ENCODE measurements around the gene LGSN. TPM values are rescaled to one million over a fixed set of nuclear protein-coding genes. Genes with fewer than 3 reads are reported as not detected.

Gene LGSN
- polyA plus RNA-seq, 2 of the 4 experiments (the other 2 are of a cell fraction): 11.2 to 39.2 TPM

DNA sequence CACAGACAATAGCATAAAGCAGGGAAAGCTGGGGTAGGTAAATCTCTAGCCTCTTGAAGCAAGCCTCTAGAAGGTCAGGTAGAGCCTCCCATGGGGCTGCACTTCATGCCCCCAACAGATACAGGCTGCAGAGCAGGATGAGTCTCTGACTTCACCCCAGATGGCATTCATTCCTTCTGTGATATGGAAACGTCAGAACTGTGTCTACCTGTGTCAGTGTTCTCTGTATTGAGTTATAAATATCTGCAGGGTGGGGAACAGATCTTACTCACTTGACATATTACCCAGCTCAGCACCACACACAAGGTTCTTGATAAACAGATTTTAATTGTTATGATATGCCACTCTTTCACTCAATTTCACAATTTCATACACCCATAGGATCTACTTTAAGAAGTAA is 2.1 kb downstream of the LGSN start:
- ATAC-seq (no peak), FAIRE-seq (no peak)
- POLR2A ChIA-PET: no interaction called here

DNA sequence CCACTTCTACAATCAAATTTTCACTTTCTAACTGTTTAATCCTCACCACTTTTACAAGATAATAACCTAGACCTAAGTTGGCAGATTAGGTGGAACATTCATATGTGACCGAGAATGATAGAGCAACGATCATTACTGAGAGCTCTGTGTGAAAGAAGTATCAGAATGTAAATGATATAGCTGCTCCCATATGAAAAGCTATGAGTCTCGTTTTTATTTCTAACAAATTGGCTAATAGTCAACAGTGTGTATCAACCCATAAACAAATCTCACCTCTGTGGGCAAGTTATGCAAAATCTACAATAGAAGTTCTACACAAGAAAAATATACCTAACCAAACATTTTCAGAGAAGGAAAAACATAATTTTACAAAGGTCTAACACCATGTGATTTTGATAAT is 3.7 kb downstream of the LGSN start:
- no peak for TF ChIP-seq HDAC2 (IDR thresholded peaks at IDR 0.05)
- FAIRE-seq: no peak
- CTCF ChIA-PET: interaction anchor here (1.0 to 1.2 kb wide), 2 partner anchors 9 to 24 kb away, joined by 4 to 5 read pairs; no protein-coding TSS in a partner anchor
- no peaks in the 10 kb centered on the region for H3K9me3 ChIP-seq
- no peak for ATAC-seq
- 82% methylated on average over 3 of the region's 3 CpGs for WGBS (ENCODE audit: missing lambda C conversion rate)
- no peak for DNase-seq (ENCODE audit: low read depth in 1 of 2, low spot score in 1 of 2)
- H3K4me3 ChIP-seq: no peak overlapping the region
- H3K4me1 ChIP-seq: no peaks in the 10 kb centered on the region
- H3K4me2 ChIP-seq: no peak overlapping the region
- POLR2A ChIA-PET: no interaction called here
- H3K27ac ChIP-seq: no peak overlapping the region

More for the DNA sequence above, 2.1 kb downstream of the LGSN start:
- WGBS (ENCODE audit: missing lambda C conversion rate): 73% methylated on average over 1 of the region's 1 CpG
- Histone ChIP-seq H3K9me3 (no peaks in the 10 kb centered on the region), H3K4me1 (no peaks in the 10 kb centered on the region), H3K4me2 (no peak overlapping the region), H3K4me3 (no peak overlapping the region), H3K27ac (no peak overlapping the region)
- CTCF ChIA-PET: interaction anchor here (1.2 to 2.1 kb wide), 2 partner anchors 10 to 257 kb away, joined by 4 to 8 read pairs; no protein-coding TSS in a partner anchor
- TF ChIP-seq ZFP36 (IDR thresholded peaks at IDR 0.05; ENCODE audit: borderline replicate concordance, partially characterized antibody): no peak
- TF ChIP-seq HDAC2 (IDR thresholded peaks at IDR 0.05): no peak
- TF ChIP-seq CEBPB (IDR thresholded peaks at IDR 0.05): no peak
- no peak for TF ChIP-seq ESRRA (IDR thresholded peaks at IDR 0.05; ENCODE audit: borderline replicate concordance, low read length)
- no peak for TF ChIP-seq NPAS2 (CRISPR knock-in tag; IDR thresholded peaks at IDR 0.05; ENCODE audit: borderline replicate concordance)
- no peak for TF ChIP-seq CHD4 (IDR thresholded peaks at IDR 0.05; ENCODE audit: borderline replicate concordance)
- no peak for TF ChIP-seq NFE2L2 (conservative IDR thresholded peaks at IDR 0.05; ENCODE audit: low read length)
- TF ChIP-seq, protein P1, sequence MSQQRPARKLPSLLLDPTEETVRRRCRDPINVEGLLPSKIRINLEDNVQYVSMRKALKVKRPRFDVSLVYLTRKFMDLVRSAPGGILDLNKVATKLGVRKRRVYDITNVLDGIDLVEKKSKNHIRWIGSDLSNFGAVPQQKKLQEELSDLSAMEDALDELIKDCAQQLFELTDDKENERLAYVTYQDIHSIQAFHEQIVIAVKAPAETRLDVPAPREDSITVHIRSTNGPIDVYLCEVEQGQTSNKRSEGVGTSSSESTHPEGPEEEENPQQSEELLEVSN (IDR thresholded peaks at IDR 0.05; ENCODE audit: borderline replicate concordance, low read depth): no peak
- TF ChIP-seq, protein P2, sequence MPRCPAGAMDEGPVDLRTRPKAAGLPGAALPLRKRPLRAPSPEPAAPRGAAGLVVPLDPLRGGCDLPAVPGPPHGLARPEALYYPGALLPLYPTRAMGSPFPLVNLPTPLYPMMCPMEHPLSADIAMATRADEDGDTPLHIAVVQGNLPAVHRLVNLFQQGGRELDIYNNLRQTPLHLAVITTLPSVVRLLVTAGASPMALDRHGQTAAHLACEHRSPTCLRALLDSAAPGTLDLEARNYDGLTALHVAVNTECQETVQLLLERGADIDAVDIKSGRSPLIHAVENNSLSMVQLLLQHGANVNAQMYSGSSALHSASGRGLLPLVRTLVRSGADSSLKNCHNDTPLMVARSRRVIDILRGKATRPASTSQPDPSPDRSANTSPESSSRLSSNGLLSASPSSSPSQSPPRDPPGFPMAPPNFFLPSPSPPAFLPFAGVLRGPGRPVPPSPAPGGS (IDR thresholded peaks at IDR 0.05): no peak
- TF ChIP-seq RCOR1 (IDR thresholded peaks at IDR 0.05; ENCODE audit: low read depth, low read length): no peak
- TF ChIP-seq, protein P3, sequence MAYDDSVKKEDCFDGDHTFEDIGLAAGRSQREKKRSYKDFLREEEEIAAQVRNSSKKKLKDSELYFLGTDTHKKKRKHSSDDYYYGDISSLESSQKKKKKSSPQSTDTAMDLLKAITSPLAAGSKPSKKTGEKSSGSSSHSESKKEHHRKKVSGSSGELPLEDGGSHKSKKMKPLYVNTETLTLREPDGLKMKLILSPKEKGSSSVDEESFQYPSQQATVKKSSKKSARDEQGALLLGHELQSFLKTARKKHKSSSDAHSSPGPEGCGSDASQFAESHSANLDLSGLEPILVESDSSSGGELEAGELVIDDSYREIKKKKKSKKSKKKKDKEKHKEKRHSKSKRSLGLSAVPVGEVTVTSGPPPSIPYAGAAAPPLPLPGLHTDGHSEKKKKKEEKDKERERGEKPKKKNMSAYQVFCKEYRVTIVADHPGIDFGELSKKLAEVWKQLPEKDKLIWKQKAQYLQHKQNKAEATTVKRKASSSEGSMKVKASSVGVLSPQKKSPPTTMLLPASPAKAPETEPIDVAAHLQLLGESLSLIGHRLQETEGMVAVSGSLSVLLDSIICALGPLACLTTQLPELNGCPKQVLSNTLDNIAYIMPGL (CRISPR knock-in tag; IDR thresholded peaks at IDR 0.05; ENCODE audit: borderline replicate concordance): no peak
- TF ChIP-seq EP300 (IDR thresholded peaks at IDR 0.05): no peak
- TF ChIP-seq, protein P4, sequence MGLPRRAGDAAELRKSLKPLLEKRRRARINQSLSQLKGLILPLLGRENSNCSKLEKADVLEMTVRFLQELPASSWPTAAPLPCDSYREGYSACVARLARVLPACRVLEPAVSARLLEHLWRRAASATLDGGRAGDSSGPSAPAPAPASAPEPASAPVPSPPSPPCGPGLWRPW (IDR thresholded peaks at IDR 0.05): no peak
- TF ChIP-seq MAFK (IDR thresholded peaks at IDR 0.05; ENCODE audit: partially characterized antibody): no peak
- TF ChIP-seq PHF8 (IDR thresholded peaks at IDR 0.05; ENCODE audit: borderline replicate concordance, low read depth): no peak
- TF ChIP-seq GATA3 (IDR thresholded peaks at IDR 0.05; ENCODE audit: borderline replicate concordance): no peak
- TF ChIP-seq ZNF302 (CRISPR knock-in tag; IDR thresholded peaks at IDR 0.05): no peak
- DNase-seq (ENCODE audit: low read depth in 1 of 2, low spot score in 1 of 2): no peak

DNA sequence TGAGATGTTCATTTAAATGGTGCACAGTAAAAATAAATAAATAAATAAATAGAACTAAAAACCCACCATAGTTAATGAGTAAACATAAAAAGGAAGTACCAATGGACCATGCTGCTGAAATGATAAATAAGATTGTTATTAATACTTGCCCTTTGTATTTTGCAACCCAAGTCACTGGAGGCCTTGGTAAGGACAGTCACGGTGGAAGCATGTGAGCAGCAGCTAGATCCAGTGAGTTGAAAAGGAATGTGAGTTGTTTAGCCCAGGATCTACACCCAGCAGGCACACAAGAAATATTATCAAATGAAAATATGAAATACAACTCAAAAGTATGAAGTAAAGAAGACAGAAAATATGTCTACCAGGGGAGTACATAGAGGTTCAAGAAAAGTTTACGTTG is 6.7 kb downstream of the LGSN start:
- H3K4me3 ChIP-seq: no peak overlapping the region
- H3K4me2 ChIP-seq: no peak overlapping the region
- H3K9me3 ChIP-seq: no peaks in the 10 kb centered on the region
- no peak for ATAC-seq
- TF ChIP-seq MAFK (IDR thresholded peaks at IDR 0.05; ENCODE audit: partially characterized antibody): no peak
- TF ChIP-seq, protein P5, sequence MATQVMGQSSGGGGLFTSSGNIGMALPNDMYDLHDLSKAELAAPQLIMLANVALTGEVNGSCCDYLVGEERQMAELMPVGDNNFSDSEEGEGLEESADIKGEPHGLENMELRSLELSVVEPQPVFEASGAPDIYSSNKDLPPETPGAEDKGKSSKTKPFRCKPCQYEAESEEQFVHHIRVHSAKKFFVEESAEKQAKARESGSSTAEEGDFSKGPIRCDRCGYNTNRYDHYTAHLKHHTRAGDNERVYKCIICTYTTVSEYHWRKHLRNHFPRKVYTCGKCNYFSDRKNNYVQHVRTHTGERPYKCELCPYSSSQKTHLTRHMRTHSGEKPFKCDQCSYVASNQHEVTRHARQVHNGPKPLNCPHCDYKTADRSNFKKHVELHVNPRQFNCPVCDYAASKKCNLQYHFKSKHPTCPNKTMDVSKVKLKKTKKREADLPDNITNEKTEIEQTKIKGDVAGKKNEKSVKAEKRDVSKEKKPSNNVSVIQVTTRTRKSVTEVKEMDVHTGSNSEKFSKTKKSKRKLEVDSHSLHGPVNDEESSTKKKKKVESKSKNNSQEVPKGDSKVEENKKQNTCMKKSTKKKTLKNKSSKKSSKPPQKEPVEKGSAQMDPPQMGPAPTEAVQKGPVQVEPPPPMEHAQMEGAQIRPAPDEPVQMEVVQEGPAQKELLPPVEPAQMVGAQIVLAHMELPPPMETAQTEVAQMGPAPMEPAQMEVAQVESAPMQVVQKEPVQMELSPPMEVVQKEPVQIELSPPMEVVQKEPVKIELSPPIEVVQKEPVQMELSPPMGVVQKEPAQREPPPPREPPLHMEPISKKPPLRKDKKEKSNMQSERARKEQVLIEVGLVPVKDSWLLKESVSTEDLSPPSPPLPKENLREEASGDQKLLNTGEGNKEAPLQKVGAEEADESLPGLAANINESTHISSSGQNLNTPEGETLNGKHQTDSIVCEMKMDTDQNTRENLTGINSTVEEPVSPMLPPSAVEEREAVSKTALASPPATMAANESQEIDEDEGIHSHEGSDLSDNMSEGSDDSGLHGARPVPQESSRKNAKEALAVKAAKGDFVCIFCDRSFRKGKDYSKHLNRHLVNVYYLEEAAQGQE (IDR thresholded peaks at IDR 0.05): no peak
- no peak for TF ChIP-seq ZC3H11A (IDR thresholded peaks at IDR 0.05)
- TF ChIP-seq GATA3 (IDR thresholded peaks at IDR 0.05; ENCODE audit: borderline replicate concordance): no peak
- TF ChIP-seq RNF2 (IDR thresholded peaks at IDR 0.05; ENCODE audit: borderline replicate concordance, low read depth): no peak
- no peak overlapping the region for H3K27ac ChIP-seq
- 0 out of 3 replicates have a peak, but pooled peaks cover 2% of the 10 kb centered on the region for H3K4me1 ChIP-seq
- FAIRE-seq: no peak
- DNase-seq (ENCODE audit: low read depth in 1 of 2, low spot score in 1 of 2): no peak
- whole genome bisulfite sequencing (ENCODE audit: missing lambda C conversion rate): 96% methylated on average over 2 of the region's 2 CpGs
- ChIA-PET CTCF (interaction anchor here (0.7 kb wide), 1 partner anchor 490 kb away, joined by 3 read pairs; no protein-coding TSS in a partner anchor), POLR2A (no interaction called here)
